Duodenal mucosa (tissue), 2 donors: ENCODE data around the gene GRIK4.

Source experiments
- H3K27ac ChIP-seq: one replicate; pipeline ENCODE4 v1.7.0; 2013; ENCODE audit warnings: low read depth, low read length
- H3K27me3 ChIP-seq, 2 donors: one replicate each; pipeline ENCODE4 v1.7.0; 2013; ENCODE audit warnings: low read length in 2 of 2, control low read depth in 1 of 2; ENCODE audit not compliant: insufficient read depth in 2 of 2, control insufficient read depth in 1 of 2
- H3K36me3 ChIP-seq, 2 donors: one replicate each; pipeline ENCODE4 v1.7.0; 2013; ENCODE audit warnings: low read length in 2 of 2, control low read depth in 1 of 2; ENCODE audit not compliant: insufficient read depth in 2 of 2, control insufficient read depth in 1 of 2
- H3K4me1 ChIP-seq, 2 donors: one replicate each; pipeline ENCODE4 v1.7.0; 2013; ENCODE audit warnings: low read length in 2 of 2, control low read depth in 1 of 2; ENCODE audit not compliant: insufficient read depth in 2 of 2, control insufficient read depth in 1 of 2
- H3K4me3 ChIP-seq, 2 donors: one replicate each; pipeline ENCODE4 v1.7.0; 2013; ENCODE audit warnings: low read length in 2 of 2, low read depth in 1 of 2
- H3K9ac ChIP-seq, 2 donors: one replicate each; pipeline ENCODE4 v1.7.0; 2013; ENCODE audit warnings: low read length in 2 of 2, low read depth in 1 of 2
- H3K9me3 ChIP-seq, 2 donors: one replicate each; pipeline ENCODE4 v1.7.0; 2013; ENCODE audit warnings: low read length in 2 of 2, control low read depth in 1 of 2; ENCODE audit not compliant: control insufficient read depth in 1 of 2

The GRIK4 gene

GRCh38 chr11:120586072-120586471 lies 74.5 kb downstream of the GRIK4 start:
- no peak overlapping the region for H3K4me3 ChIP-seq
- H3K9me3 ChIP-seq: peaks cover 0 to 7% of the 10 kb centered on the region in 2 donors
- no peak overlapping the region for H3K9ac ChIP-seq
- no peaks in the 10 kb centered on the region for H3K4me1 ChIP-seq
- no peak overlapping the region for H3K27ac ChIP-seq
- no peaks in the 10 kb centered on the region for H3K36me3 ChIP-seq
- H3K27me3 ChIP-seq: no peaks in the 10 kb centered on the region

GRCh38 chr11:120586728-120587127 lies 75.2 kb downstream of the GRIK4 start:
- Histone ChIP-seq H3K36me3 (no peaks in the 10 kb centered on the region), H3K4me3 (no peak overlapping the region), H3K9me3 (peaks cover 0 to 7% of the 10 kb centered on the region in 2 donors), H3K27ac (no peak overlapping the region), H3K27me3 (no peaks in the 10 kb centered on the region), H3K9ac (no peak overlapping the region), H3K4me1 (no peaks in the 10 kb centered on the region)

DNA sequence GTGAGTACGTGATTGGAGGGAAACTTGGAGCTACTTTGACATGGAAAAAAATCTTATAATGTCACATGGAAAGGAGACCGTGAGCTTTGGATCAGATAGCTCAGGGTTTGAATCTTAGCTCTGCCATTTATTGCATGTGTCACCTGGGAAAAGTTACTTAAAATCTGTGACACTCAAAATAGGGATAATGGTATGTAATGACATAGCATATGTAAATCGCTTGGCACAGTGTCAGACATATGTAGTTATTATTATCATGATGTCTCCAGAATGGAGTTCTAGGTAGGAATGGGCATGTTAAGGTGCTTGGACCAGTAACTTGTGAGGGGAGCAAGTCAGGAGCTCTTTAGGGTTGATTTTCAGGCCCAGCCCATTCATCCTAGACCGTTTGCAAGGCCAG lies 75.8 kb downstream of the GRIK4 start:
- H3K4me1 ChIP-seq: no peaks in the 10 kb centered on the region
- no peaks in the 10 kb centered on the region for H3K27me3 ChIP-seq
- H3K27ac ChIP-seq: no peak overlapping the region
- H3K36me3 ChIP-seq: no peaks in the 10 kb centered on the region
- no peak overlapping the region for H3K4me3 ChIP-seq
- H3K9ac ChIP-seq: no peak overlapping the region
- H3K9me3 ChIP-seq: peaks cover 0 to 7% of the 10 kb centered on the region in 2 donors

DNA sequence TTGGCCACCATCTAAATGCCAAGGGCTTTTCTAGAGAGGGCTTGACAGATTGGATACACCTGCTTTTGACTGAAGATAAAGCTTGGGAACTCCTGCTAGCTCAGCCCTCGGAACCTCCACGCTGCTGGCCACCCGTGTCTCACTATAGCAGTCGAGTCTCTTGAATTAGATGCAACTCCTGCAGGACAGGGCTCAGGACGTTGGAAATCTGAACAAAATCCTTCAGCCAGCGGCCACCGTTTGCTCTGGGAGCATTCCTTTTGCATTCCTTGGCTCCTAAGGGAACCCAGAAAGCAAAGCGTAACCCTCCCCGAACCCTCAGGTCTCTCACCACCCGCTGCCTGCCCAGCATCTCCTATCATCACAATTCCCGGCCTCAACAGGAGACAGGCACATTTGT lies 77.8 kb downstream of the GRIK4 start:
- no peaks in the 10 kb centered on the region for H3K36me3 ChIP-seq
- H3K9me3 ChIP-seq: no peaks in the 10 kb centered on the region
- H3K9ac ChIP-seq: no peak overlapping the region
- H3K27me3 ChIP-seq: no peaks in the 10 kb centered on the region
- no peaks in the 10 kb centered on the region for H3K4me1 ChIP-seq
- H3K27ac ChIP-seq: no peak overlapping the region
- no peak overlapping the region for H3K4me3 ChIP-seq

GRCh38 chr11:120590472-120590871 lies 78.9 kb downstream of the GRIK4 start:
- Histone ChIP-seq H3K9me3 (no peaks in the 10 kb centered on the region), H3K4me1 (no peaks in the 10 kb centered on the region), H3K9ac (no peak overlapping the region), H3K4me3 (no peak overlapping the region), H3K27ac (no peak overlapping the region), H3K27me3 (no peaks in the 10 kb centered on the region), H3K36me3 (no peaks in the 10 kb centered on the region)

GRCh38 chr11:120594746-120595145 lies 83.2 kb downstream of the GRIK4 start:
- Histone ChIP-seq H3K36me3 (no peaks in the 10 kb centered on the region), H3K27ac (no peak overlapping the region), H3K9ac (no peak overlapping the region), H3K4me1 (no peaks in the 10 kb centered on the region), H3K9me3 (no peaks in the 10 kb centered on the region), H3K4me3 (no peak overlapping the region), H3K27me3 (no peaks in the 10 kb centered on the region)

- H3K27ac ChIP-seq: no peak overlapping the region
- no peaks in the 10 kb centered on the region for H3K4me1 ChIP-seq
- H3K27me3 ChIP-seq: no peaks in the 10 kb centered on the region
- no peak overlapping the region for H3K9ac ChIP-seq
- no peaks in the 10 kb centered on the region for H3K36me3 ChIP-seq
- no peaks in the 10 kb centered on the region for H3K9me3 ChIP-seq
- H3K4me3 ChIP-seq: no peak overlapping the region
Measured at GRCh38 chr11:120595557-120595956, 84.0 kb downstream of the GRIK4 start.

DNA sequence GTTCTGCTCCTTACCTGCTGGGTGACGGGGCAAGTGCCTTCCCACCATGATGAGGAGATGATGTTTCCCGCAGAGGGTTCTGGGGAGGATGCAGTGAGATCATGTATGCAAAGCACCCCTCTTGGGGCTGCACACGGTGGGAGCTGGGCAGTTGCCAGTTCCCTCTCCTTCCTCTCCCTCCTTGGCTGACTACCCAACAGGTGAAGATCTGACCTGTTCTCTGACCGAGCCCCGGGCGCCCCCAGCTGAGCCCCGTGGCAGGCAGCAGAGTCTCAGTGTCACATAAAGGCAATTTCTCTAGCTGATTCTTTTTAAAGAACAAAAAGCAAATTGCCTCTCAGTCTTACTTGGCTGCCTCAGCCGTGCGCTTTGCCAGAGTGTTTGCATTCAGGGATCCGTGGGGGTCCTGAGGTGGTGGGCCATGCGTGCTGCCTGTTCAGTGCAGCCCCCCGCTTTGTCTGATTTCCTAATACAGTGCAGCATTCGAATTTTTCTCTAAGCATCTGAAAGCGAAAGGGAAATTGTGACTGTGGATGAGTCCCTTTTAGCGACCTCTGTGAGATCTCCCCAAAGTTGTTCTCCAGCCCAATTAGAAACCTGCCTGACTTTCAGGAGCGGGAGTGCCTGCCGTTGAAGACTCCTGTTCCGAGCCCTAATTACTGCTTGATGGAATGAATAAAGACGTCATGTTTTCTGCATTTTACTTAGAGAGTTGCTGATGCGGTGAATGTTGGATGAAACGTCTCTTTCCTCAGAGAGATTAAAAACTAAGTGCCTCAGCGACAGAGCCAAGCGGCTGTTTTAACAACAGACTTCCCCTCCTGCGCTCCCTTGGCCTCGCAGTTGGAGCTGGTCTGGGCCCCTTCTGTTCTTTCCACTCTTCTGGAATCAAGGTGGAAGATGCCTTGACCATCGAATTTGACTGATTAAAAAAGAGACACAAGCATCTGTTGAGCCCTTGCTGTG lies 86.0 kb downstream of the GRIK4 start:
- H3K27ac ChIP-seq: no peak overlapping the region
- H3K9ac ChIP-seq: no peak overlapping the region
- H3K36me3 ChIP-seq: no peaks in the 10 kb centered on the region
- H3K27me3 ChIP-seq: no peaks in the 10 kb centered on the region
- H3K4me1 ChIP-seq: no peaks in the 10 kb centered on the region
- no peaks in the 10 kb centered on the region for H3K9me3 ChIP-seq
- no peak overlapping the region for H3K4me3 ChIP-seq

GRCh38 chr11:120598517-120599257 lies 87.1 kb downstream of the GRIK4 start:
- Histone ChIP-seq H3K9ac (no peak overlapping the region), H3K27ac (no peak overlapping the region), H3K4me1 (no peaks in the 10 kb centered on the region), H3K4me3 (no peak overlapping the region), H3K9me3 (no peaks in the 10 kb centered on the region), H3K36me3 (no peaks in the 10 kb centered on the region), H3K27me3 (no peaks in the 10 kb centered on the region)

GRCh38 chr11:120599816-120600420 lies 88.4 kb downstream of the GRIK4 start:
- no peaks in the 10 kb centered on the region for H3K4me1 ChIP-seq
- H3K36me3 ChIP-seq: no peaks in the 10 kb centered on the region
- no peaks in the 10 kb centered on the region for H3K27me3 ChIP-seq
- no peak overlapping the region for H3K4me3 ChIP-seq
- H3K27ac ChIP-seq: no peak overlapping the region
- H3K9ac ChIP-seq: no peak overlapping the region
- H3K9me3 ChIP-seq: no peaks in the 10 kb centered on the region
